OCI-LY7 (cell line): ENCODE results near the gene FHDC1.

Experiments used
- EZH2phosphoT487 ChIP-seq: fragments of 200-600 bp; sonication (generic); IDR thresholded peaks from 2 replicates; pipeline ENCODE4 v1.6.1; 2018; ENCODE audit warnings: low read depth, borderline replicate concordance, mild to moderate bottlenecking, mixed run types, antibody characterized with exemption, low read length, moderate library complexity, mixed read lengths
- TF ChIP-seq, protein P1 (sequence below): fragments of 200-600 bp; sonication (generic); conservative IDR thresholded peaks from 2 replicates; pipeline ENCODE4 v1.5.1; 2014; ENCODE audit warnings: mild to moderate bottlenecking, antibody characterized with exemption, low read length, moderate library complexity, mixed read lengths

DNA sequence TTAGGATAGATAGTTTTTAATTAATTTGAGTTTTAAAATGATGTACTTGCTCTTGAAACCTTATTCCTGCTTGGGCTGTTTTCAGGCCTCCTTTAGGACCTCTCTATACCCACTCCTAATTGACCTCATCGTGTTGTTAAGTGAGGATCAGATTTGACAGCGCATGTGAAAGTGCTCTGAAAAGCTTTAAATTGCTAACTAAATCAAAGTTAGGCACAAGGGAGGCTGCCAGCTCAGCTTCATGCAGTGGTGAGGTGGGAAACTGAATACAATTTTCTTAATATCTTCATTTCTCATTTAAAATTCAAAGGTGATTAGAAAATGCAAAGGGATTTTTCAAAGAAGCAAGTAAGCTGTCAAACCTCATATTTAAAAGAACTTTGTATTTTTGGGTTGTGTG, 20.0 kb downstream of the FHDC1 start:
- TF ChIP-seq, protein P1, sequence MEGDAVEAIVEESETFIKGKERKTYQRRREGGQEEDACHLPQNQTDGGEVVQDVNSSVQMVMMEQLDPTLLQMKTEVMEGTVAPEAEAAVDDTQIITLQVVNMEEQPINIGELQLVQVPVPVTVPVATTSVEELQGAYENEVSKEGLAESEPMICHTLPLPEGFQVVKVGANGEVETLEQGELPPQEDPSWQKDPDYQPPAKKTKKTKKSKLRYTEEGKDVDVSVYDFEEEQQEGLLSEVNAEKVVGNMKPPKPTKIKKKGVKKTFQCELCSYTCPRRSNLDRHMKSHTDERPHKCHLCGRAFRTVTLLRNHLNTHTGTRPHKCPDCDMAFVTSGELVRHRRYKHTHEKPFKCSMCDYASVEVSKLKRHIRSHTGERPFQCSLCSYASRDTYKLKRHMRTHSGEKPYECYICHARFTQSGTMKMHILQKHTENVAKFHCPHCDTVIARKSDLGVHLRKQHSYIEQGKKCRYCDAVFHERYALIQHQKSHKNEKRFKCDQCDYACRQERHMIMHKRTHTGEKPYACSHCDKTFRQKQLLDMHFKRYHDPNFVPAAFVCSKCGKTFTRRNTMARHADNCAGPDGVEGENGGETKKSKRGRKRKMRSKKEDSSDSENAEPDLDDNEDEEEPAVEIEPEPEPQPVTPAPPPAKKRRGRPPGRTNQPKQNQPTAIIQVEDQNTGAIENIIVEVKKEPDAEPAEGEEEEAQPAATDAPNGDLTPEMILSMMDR: no peak
- no peak for TF ChIP-seq EZH2phosphoT487
